K562 (cell line): ENCODE results near the gene CCL24. TPM values are rescaled to one million over a fixed set of nuclear protein-coding genes. Genes with fewer than 3 reads are reported as not detected.

Source experiments
- ATAC-seq: fragments of 200-7000 bp; cut with Tn5 transposase; 3 replicates; pipeline ENCODE4 v1.9.1; 2020; ENCODE audit warnings: moderate library complexity
- BruUV-seq: library from RNA; stranded (reverse); fragments of 400-500 nt; replicated peaks from 2 replicates; lab custom pipeline; 2021; lab: Mats Ljungman, UMichigan
- CTCF ChIA-PET: fragments of 300-600 bp; formaldehyde crosslinking; extraction: SDS; loops from one replicate; lab custom pipeline; 2021; ENCODE audit warnings: low intra/inter-chr PET ratio; lab: Yijun Ruan, JAX
- POLR2A ChIA-PET: fragments of 300-600, 350-650 bp; sonication (Branson Sonifier 250); formaldehyde crosslinking; extraction: SDS; loops from one replicate; lab custom pipeline; 2021; ENCODE audit warnings: antibody characterized with exemption, inconsistent platforms; lab: Yijun Ruan, JAX
- DNase-seq, 4 experiments: peaks; one replicate each; pipeline versions ENCODE4 v3.0.0 to v3.0.0-alpha.2; 2011 to 2018; ENCODE audit warnings: low spot score in 3 of 4, mixed read lengths in 3 of 4; ENCODE audit errors: extremely low read depth in 1 of 4
- FAIRE-seq: peaks from 2 replicates; lab custom pipeline; 2011; peaks lifted over from hg19 to GRCh38; lab: Jason Lieb, UNC
- H2AFZ ChIP-seq: 2 replicates; pipeline ENCODE4 v1.6.0; 2011; ENCODE audit warnings: low read depth, low read length, control low read depth, inconsistent platforms
- H3K27ac ChIP-seq: fragments of 200-600 bp; 3 replicates; pipeline ENCODE4 v1.8.0; 2011; ENCODE audit warnings: low read depth, mild to moderate bottlenecking, control low read depth, inconsistent platforms, low read length, moderate library complexity, mixed read lengths; ENCODE audit errors: extremely low read depth
- H3K27me3 ChIP-seq, 2 experiments: fragments of 300-600 bp in 1 of 2; 2 replicates in 1 of 2; 3 replicates in 1 of 2; pipeline versions ENCODE4 v1.6.0 to v1.8.0; 2011; ENCODE audit warnings: inconsistent platforms in 2 of 2, low read length in 2 of 2, mild to moderate bottlenecking in 1 of 2, mixed read lengths in 1 of 2, moderate library complexity in 1 of 2; ENCODE audit not compliant: control insufficient read depth in 2 of 2, insufficient read depth in 2 of 2
- H3K36me3 ChIP-seq: fragments of 300-600 bp; 3 replicates; pipeline ENCODE4 v1.8.0; 2011; ENCODE audit warnings: mild to moderate bottlenecking, low read length, inconsistent platforms; ENCODE audit not compliant: control insufficient read depth, insufficient read depth
- H3K4me1 ChIP-seq, 2 experiments: fragments of 200-600 bp in 1 of 2; replicated peaks in 1 of 2; 2 replicates in 1 of 2; 3 replicates in 1 of 2; pipeline versions ENCODE4 v1.5.1 to v1.8.0; 2011; ENCODE audit warnings: inconsistent platforms in 2 of 2, low read length in 2 of 2, mild to moderate bottlenecking in 1 of 2, mixed read lengths in 1 of 2, moderate library complexity in 1 of 2; ENCODE audit not compliant: control insufficient read depth in 2 of 2, insufficient read depth in 2 of 2
- H3K4me2 ChIP-seq: 2 replicates; pipeline ENCODE4 v1.6.1; 2011; ENCODE audit warnings: low read length, control low read depth, inconsistent platforms, mixed read lengths; ENCODE audit not compliant: insufficient read depth
- H3K4me3 ChIP-seq: fragments of 200-600 bp; sonication (generic), shearing (Covaris generic); 2 replicates; pipeline ENCODE4 v1.5.1; 2016; ENCODE audit warnings: control low read depth, inconsistent platforms
- H3K79me2 ChIP-seq: fragments of 200-600 bp; 3 replicates; pipeline ENCODE4 v1.8.0; 2011; ENCODE audit warnings: low read length, inconsistent platforms; ENCODE audit not compliant: control insufficient read depth, insufficient read depth
- H3K9ac ChIP-seq, 2 experiments: 2 replicates each; pipeline versions ENCODE4 v1.6.0 to v1.6.1; 2011; ENCODE audit warnings: low read depth in 2 of 2, low read length in 2 of 2, control low read depth in 1 of 2, inconsistent platforms in 1 of 2, mild to moderate bottlenecking in 1 of 2, mixed read lengths in 1 of 2; ENCODE audit not compliant: insufficient read depth in 1 of 2
- H3K9me1 ChIP-seq: one replicate; pipeline ENCODE4 v1.6.0; 2011; ENCODE audit warnings: inconsistent platforms, mild to moderate bottlenecking, low read length, moderate library complexity; ENCODE audit not compliant: control insufficient read depth, insufficient read depth
- H3K9me3 ChIP-seq: replicated peaks from 2 replicates; pipeline ENCODE4 v1.5.1; 2011; ENCODE audit warnings: low read depth, low read length, inconsistent platforms; ENCODE audit not compliant: control insufficient read depth, insufficient read depth
- H4K20me1 ChIP-seq: replicated peaks from 2 replicates; pipeline ENCODE4 v1.6.1; 2011; ENCODE audit warnings: low read length, inconsistent platforms, mixed read lengths; ENCODE audit not compliant: control insufficient read depth, insufficient read depth
- ATF3 ChIP-seq, 2 experiments: fragments of 450-650 bp in 1 of 2; sonication (generic) in 1 of 2; formaldehyde crosslinking in 1 of 2; IDR thresholded peaks in 1 of 2; conservative IDR thresholded peaks in 1 of 2; 2 replicates each; pipeline versions ENCODE4 v1.6.1 to v1.8.1; 2016 to 2023; ENCODE audit warnings: mild to moderate bottlenecking in 2 of 2, moderate library complexity in 2 of 2, inconsistent platforms in 1 of 2, missing genetic modification reagents in 1 of 2
- BCOR ChIP-seq: fragments of 450-650 bp; IDR thresholded peaks from 2 replicates; pipeline ENCODE4 v1.6.1; 2016
- CHD1 ChIP-seq: fragments of 200-600 bp; sonication (generic); IDR thresholded peaks from one replicate; pipeline ENCODE4 v1.6.1; 2012; ENCODE audit warnings: mild to moderate bottlenecking, moderate library complexity, low read length, inconsistent platforms
- E2F4 ChIP-seq: sonication (generic); formaldehyde crosslinking; IDR thresholded peaks from 2 replicates; pipeline ENCODE4 v1.8.0; 2022; ENCODE audit warnings: mild to moderate bottlenecking, low read depth, missing genetic modification reagents
- ETV6 ChIP-seq, 3 experiments: fragments of 150-350 bp in 1 of 3; sonication (generic) in 1 of 3; formaldehyde crosslinking in 1 of 3; IDR thresholded peaks; 2 replicates each; pipeline versions ENCODE4 v1.6.1 to v1.8.0; 2014 to 2022; ENCODE audit warnings: borderline replicate concordance in 2 of 3, low read depth in 2 of 3, antibody characterized with exemption in 1 of 3, low read length in 1 of 3, mild to moderate bottlenecking in 1 of 3, missing genetic modification reagents in 1 of 3
- IFI16 ChIP-seq: fragments of 250-450 bp; sonication (Bioruptor Pico); IDR thresholded peaks from 2 replicates; pipeline ENCODE4 v2.1.2; 2022; ENCODE audit warnings: mild to moderate bottlenecking, inconsistent platforms
- KLF6 ChIP-seq: fragments of 250-450 bp; sonication (Bioruptor Pico); IDR thresholded peaks from 2 replicates; pipeline ENCODE4 v1.4.0; 2020; ENCODE audit warnings: mild to moderate bottlenecking, moderate library complexity, borderline replicate concordance
- MXD1 ChIP-seq: fragments of 250-450 bp; sonication (Bioruptor Pico); IDR thresholded peaks from 2 replicates; pipeline ENCODE4 v1.8.0; 2021; ENCODE audit warnings: borderline replicate concordance, mild to moderate bottlenecking, moderate library complexity; ENCODE audit not compliant: poor library complexity, severe bottlenecking
- RHOXF2B ChIP-seq: fragments of 250-450 bp; sonication (Bioruptor Pico); conservative IDR thresholded peaks from 2 replicates; pipeline ENCODE4 v1.5.1; 2021
- TCF7 ChIP-seq: sonication (generic); IDR thresholded peaks from 2 replicates; pipeline ENCODE4 v1.6.1; 2016; ENCODE audit warnings: antibody characterized with exemption, borderline replicate concordance
- ZC3H4 ChIP-seq: sonication (generic); formaldehyde crosslinking; IDR thresholded peaks from 2 replicates; pipeline ENCODE4 v1.9.0; 2021; ENCODE audit warnings: missing genetic modification reagents, borderline replicate concordance
- ZNF311 ChIP-seq: fragments of 250-450 bp; sonication (Bioruptor Pico); IDR thresholded peaks from 2 replicates; pipeline ENCODE4 v1.4.0; 2020; ENCODE audit warnings: mild to moderate bottlenecking, moderate library complexity
- ZNF436 ChIP-seq: fragments of 250-450, 450-650 bp; sonication (Bioruptor Pico); formaldehyde crosslinking; IDR thresholded peaks from 2 replicates; pipeline ENCODE4 v1.7.0; 2020; ENCODE audit warnings: mild to moderate bottlenecking
- WGBS: fragments of 100-300 bp; shearing (Covaris generic); methylation state at CpG from one replicate; pipeline ENCODE4 v1.1.6; 2016; ENCODE audit warnings: low coverage, mixed read lengths; ENCODE audit not compliant: insufficient coverage; ENCODE audit errors: missing lambda C conversion rate; 5-methylcytosine and 5-hydroxymethylcytosine counted together
- in situ Hi-C: fragments of 300-500 bp; cut with MboI; formaldehyde crosslinking; loops from 4 replicates; pipeline ENCODE4 v1.15.0; 2018; ENCODE audit warnings: inconsistent platforms, mixed read lengths
- intact Hi-C: fragments of 100-400 bp; cut with micrococcal nuclease; formaldehyde crosslinking; loops from 2 replicates; pipeline ENCODE4 v1.14.2; 2022
- polyA plus RNA-seq, 8 experiments: library from polyadenylated mRNA; depleted of rRNA in 4 of 8; stranded (reverse) in 5 of 8; unstranded in 3 of 8; fragments of >200 nt; fragmentation: Nextera tagmentation in 2 of 8; fragmentation: Illumina TruSeq in 1 of 8; extraction: Ambion mirVana in 2 of 8; extraction: Trizol in 1 of 8; gene quantifications; 2 replicates each; pipeline versions ENCODE4 v1.2.1 to v1.2.3, GENCODE V29; 2011 to 2014; ENCODE audit warnings: inconsistent platforms in 1 of 8, missing spikeins in 1 of 8
- total RNA-seq, 7 experiments: library from RNA; depleted of rRNA in 6 of 7; stranded (reverse); fragments of >200 nt in 6 of 7; fragmentation: Illumina TruSeq in 2 of 7; extraction: Trizol in 2 of 7; gene quantifications; 2 replicates each; pipeline versions ENCODE4 v1.2.1 to v1.2.3, GENCODE V29; 2011 to 2021; ENCODE audit warnings: low replicate concordance in 1 of 7

The CCL24 gene
- total and polyA plus RNA-seq, 9 of the 15 experiments (the other 6 are each of a cell fraction or from before 2014, with no cell fraction given) = 0.45 to 3.6 (median 0.95) TPM; not detected in 1

GRCh38 chr7:75776295-75776971 lies 37.2 kb downstream of the CCL24 start:
- Histone ChIP-seq H3K27ac (no peak overlapping the region), H3K9me3 (no peaks in the 10 kb centered on the region), H3K36me3 (no peaks in the 10 kb centered on the region), H3K4me2 (no peak overlapping the region), H3K4me1 (peaks cover 34 to 36% of the 10 kb centered on the region in 2 experiments), H3K9ac (no peak overlapping the region), H4K20me1 (no peaks in the 10 kb centered on the region), H3K79me2 (no peaks in the 10 kb centered on the region), H3K27me3 (no peaks in the 10 kb centered on the region), H3K9me1 (no peaks in the 10 kb centered on the region), H2AFZ (no peak overlapping the region), H3K4me3 (no peak overlapping the region)
- ChIA-PET POLR2A (interaction anchor here (1.3 kb wide), 1 partner anchor 39 kb away, joined by 7 read pairs; no protein-coding TSS in a partner anchor), CTCF (no interaction called here)
- FAIRE-seq = no peak
- WGBS = 60% methylated on average over 12 of the region's 12 CpGs
- DNase-seq = no peak
- in situ Hi-C loops = no loop called here
- ATAC-seq = no peak
- intact Hi-C loops = no loop called here
- no TSS peak for BruUV-seq
- no peak for TF ChIP-seq ZNF436 (CRISPR knock-in tag)
- TF ChIP-seq CHD1 = no peak
- no peak for TF ChIP-seq E2F4
- TF ChIP-seq ZC3H4 = no peak
- TF ChIP-seq TCF7 = no peak
- no peak for TF ChIP-seq MXD1 (CRISPR knock-in tag)
- no peak for TF ChIP-seq RHOXF2B (CRISPR knock-in tag)
- TF ChIP-seq ETV6 (IDR thresholded peaks at IDR 0.05; ENCODE audit: borderline replicate concordance in 1 of 2, low read depth in 2 of 2, low read length in 1 of 2) = 0 out of 4 replicates have a peak, but pooled peaks of 1 of the 2 experiments have one; percentile 26
- no peak for TF ChIP-seq ETV6 (CRISPR knock-in tag; IDR thresholded peaks at IDR 0.05; ENCODE audit: borderline replicate concordance)
- TF ChIP-seq ZNF311 (CRISPR knock-in tag) = no peak
- TF ChIP-seq BCOR = peak; percentile 75
- no peak for TF ChIP-seq KLF6 (CRISPR knock-in tag)
- TF ChIP-seq ATF3 (IDR thresholded peaks at IDR 0.05) = peak; percentile 65
- TF ChIP-seq ATF3 (CRISPR knock-in tag; conservative IDR thresholded peaks at IDR 0.05) = no peak
- TF ChIP-seq IFI16 (CRISPR knock-in tag) = no peak
